ENCODE measurements around the gene CCDC148. TPM values are rescaled to one million over a fixed set of nuclear protein-coding genes. Genes with fewer than 3 reads are reported as not detected.

Gene CCDC148
- total RNA-seq, 1 donor from 2014 or later: 25.7 TPM

- no peak for DNase-seq
These were observed 249.2 kb downstream of the CCDC148 start for GRCh38 chr2:158207354-158207753.

GRCh38 chr2:158205215-158205614 lies 251.3 kb downstream of the CCDC148 start:
- DNase-seq: no peak

- no peak for DNase-seq
These were observed 251.8 kb downstream of the CCDC148 start for GRCh38 chr2:158204741-158205165.

- no peak for DNase-seq
These were observed 254.3 kb downstream of the CCDC148 start for GRCh38 chr2:158202161-158202815.

GRCh38 chr2:158199928-158200650 lies 256.5 kb downstream of the CCDC148 start:
- DNase-seq: no peak

- DNase-seq: no peak
These were observed 258.6 kb downstream of the CCDC148 start for GRCh38 chr2:158197940-158198339.

- DNase-seq: no peak
These were observed 262.3 kb downstream of the CCDC148 start for GRCh38 chr2:158194229-158194628.

GRCh38 chr2:158192515-158193443 lies 263.8 kb downstream of the CCDC148 start:
- DNase-seq: no peak

DNA sequence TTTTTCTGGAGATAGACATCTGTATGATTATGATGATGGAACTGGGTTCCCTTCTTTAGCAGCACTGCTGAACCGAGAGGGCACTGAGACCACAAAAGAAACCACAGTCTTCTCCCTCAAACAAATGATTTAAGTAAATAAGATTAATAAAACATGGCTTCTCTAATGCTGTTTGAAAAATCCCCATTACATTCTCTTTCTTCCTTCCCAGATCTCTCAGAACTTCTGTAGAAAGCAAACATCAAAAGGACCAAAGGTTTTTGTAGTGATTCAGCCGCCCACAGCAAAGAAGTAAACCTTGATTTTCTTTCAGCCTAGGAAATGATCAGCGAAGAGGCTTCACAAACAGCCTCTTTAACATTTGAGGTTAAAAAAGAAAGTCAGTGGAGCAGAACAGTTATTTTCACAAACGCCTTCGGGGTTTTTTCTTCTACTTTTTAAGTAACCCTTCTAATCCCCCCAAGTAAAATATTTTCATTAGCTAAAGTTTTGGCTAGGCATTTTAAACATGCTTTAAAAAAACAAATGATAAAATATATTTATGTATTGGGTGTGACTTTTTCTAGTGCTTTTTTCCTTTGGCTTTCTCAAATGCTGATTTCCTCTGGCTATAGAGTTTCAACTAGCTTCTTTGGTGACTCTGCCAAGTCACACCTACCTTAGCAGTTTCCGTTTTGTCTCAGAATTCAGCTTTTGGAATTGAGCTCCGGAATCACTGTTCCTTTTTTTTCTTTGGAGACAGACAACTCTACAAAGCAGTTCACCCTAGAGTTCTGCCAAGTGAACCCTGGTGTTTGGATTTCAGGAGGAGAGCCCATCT lies 265.3 kb downstream of the CCDC148 start:
- no peak for DNase-seq

DNA sequence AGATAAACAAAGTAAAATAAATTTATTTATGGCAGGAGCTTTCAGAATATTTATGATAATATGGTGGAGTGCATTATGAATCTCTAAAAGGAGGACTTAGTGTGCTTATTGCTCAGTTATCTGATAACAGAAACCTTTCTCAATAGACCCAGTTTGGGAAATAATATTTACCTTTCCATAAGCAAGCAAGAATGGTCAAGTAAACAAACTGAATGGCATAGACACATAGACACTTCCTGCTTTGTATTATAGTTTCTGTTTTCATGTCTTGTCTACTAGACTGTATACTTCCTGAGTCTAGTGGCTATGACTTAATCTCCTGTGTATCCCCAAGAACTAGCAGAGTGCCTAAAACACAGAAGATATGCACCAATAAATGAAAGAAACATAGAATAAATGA lies 267.0 kb downstream of the CCDC148 start:
- DNase-seq: no peak

GRCh38 chr2:158187908-158188307 lies 268.6 kb downstream of the CCDC148 start:
- no peak for DNase-seq

- no peak for DNase-seq
These were observed 271.8 kb downstream of the CCDC148 start for GRCh38 chr2:158184556-158185343.

- DNase-seq: no peak
These were observed 272.6 kb downstream of the CCDC148 start for GRCh38 chr2:158184001-158184400.

DNA sequence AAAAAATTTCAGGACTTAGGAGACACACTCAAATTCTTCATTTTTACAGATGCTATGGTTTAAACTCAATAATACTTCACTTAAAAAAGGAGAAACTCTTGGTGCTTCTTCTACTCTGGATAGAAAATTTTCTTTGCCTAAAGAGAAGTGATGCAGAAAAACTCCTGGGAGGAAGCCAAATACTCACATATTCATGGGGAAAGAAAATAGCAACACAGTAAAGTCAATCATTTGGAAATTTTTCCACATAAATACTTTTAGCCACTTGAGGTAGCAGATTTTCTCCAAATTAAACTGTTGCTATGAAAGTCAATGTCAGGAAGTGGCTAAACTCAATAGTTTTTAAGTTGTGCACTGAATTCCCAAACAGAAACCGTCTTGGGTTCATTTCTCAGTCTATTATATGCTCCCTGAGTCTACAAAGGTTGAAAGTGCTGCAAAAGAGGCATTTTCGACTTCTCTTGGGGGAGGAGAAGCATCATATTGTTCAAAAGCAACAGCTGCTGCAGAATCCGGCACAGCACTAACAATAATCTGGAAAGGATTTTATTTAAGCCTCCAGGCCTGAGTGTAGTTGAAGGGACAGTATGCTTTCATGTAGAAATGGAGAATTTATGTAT lies 273.8 kb downstream of the CCDC148 start:
- no peak for DNase-seq

DNA sequence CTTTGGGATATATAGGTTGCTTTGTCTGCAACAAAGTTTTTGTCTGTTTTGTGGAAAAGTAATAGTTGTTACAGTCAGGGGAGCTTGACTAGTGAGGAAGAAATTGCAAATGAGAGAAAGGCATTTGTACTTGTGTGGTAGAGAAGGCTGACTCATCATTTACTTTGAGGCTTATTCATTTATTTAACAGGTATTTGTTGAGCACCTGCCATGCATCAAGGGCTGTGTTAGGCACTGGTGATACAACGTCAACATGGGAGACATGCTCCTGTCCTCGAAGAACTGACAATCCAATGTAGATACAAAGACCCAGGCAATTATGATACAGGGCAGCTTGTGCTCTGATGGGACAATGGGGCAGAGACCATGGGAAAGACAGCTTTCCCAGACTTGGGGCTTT lies 275.4 kb downstream of the CCDC148 start:
- DNase-seq: no peak

GRCh38 chr2:158179660-158180059 lies 276.9 kb downstream of the CCDC148 start:
- no peak for DNase-seq

DNA sequence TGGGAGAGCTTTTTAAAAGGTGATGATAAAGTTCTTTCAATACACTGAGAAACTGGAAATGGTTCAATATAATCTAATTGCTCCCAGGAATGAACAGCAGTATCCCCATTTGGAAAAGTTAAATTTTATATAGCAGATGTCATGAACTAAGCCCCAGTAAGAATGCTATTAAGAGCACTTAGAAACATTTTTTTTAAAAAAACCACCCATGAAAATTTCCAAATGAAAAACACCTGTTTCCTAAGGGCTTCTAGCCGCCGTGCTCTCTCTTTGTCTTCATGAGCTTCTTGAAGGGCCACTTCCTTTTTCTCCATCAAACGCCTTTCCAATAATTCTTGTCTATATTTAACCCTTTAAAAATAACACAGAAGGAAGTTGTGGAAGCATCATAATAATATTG lies 277.9 kb downstream of the CCDC148 start:
- no peak for DNase-seq

- DNase-seq: no peak
These were observed 281.6 kb downstream of the CCDC148 start for GRCh38 chr2:158174956-158175355.

- no peak for DNase-seq
These were observed 282.1 kb downstream of the CCDC148 start for GRCh38 chr2:158174495-158174894.

DNA sequence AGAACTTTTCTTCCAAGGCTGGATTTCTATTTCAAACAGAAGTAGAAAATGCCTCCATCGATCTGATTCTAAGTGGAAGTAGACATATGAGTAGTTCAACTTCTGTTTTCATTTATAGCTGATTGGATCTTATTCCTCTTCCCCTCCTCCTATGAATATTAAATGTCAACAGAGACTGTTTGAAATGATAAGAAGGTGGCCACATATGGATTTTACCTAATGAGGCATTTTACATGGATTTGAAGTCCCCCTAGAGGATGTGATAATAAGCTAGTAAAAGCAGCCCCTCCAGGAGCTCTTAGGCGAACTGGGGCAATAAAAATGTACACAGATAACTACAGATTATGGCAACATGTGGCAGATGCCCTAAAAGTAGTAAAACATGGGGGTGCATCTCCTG lies 283.8 kb downstream of the CCDC148 start:
- DNase-seq: no peak

DNA sequence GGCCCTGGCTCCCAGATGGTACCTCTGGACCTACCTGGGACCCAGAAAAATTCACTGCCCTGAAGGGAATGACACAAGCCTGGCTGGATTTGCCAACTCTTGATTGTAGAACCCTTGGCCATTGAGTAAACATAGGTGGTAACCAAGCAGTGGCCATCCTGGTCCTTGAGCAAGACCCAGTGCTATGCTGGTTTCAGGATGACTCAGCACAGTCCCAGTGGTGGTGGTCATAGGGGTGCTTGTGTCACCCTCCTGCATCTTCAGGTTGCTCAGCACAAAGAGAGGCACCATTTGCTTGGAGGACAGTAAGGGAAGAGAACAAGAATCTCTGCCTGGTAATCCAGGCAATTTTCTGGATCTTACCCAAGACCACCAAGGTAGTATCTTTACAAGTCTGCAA lies 302.0 kb downstream of the CCDC148 start:
- DNase-seq: no peak
